Tibial nerve (tissue), 4 donors: ENCODE results near the gene CDC42BPG. TPM values are rescaled to one million over a fixed set of nuclear protein-coding genes. Genes with fewer than 3 reads are reported as not detected.

Experiments used
- DNase-seq, 2 donors: peaks; one replicate each; pipeline ENCODE4 v3.0.0-alpha.2; 2019; ENCODE audit warnings: low spot score in 2 of 2
- H3K27ac ChIP-seq, 4 donors: fragments of 200-600 bp; sonication (generic) in 3 of 4; one replicate each; pipeline ENCODE4 v1.5.1; 2017 to 2019; ENCODE audit warnings: mild to moderate bottlenecking in 1 of 4
- H3K27me3 ChIP-seq, 2 donors: fragments of 200-600 bp; sonication (generic) in 1 of 2; one replicate each; pipeline versions ENCODE4 v1.5.1 to v1.6.0; 2017 to 2019
- H3K36me3 ChIP-seq, 3 donors: fragments of 200-600 bp; sonication (generic); one replicate each; pipeline ENCODE4 v1.5.1; 2018 to 2019
- H3K4me1 ChIP-seq, 4 donors: fragments of 200-600 bp; sonication (generic) in 3 of 4; one replicate each; pipeline ENCODE4 v1.5.1; 2017 to 2019
- H3K4me3 ChIP-seq, 4 donors: fragments of 200-600 bp; sonication (generic) in 3 of 4; one replicate each; pipeline ENCODE4 v1.5.1; 2017 to 2019; ENCODE audit warnings: mild to moderate bottlenecking in 1 of 4, moderate library complexity in 1 of 4
- H3K9me3 ChIP-seq, 4 donors: fragments of 200-600 bp; sonication (generic) in 3 of 4; one replicate each; pipeline ENCODE4 v1.5.1; 2017 to 2019
- EP300 ChIP-seq, 2 donors: sonication (generic); formaldehyde crosslinking; IDR thresholded peaks; one replicate each; pipeline ENCODE4 v1.6.1; 2017; ENCODE audit warnings: antibody characterized with exemption in 2 of 2, mild to moderate bottlenecking in 1 of 2
- POLR2A ChIP-seq, 2 donors: fragments of 450-650 bp; IDR thresholded peaks; one replicate each; pipeline ENCODE4 v1.6.1; 2017; ENCODE audit warnings: antibody characterized with exemption in 2 of 2, mild to moderate bottlenecking in 2 of 2, moderate library complexity in 2 of 2
- WGBS, 2 donors: methylation state at CpG; one replicate each; pipeline ENCODE4 v1.1.5; 2018; 5-methylcytosine and 5-hydroxymethylcytosine counted together
- total RNA-seq, 4 donors: library from RNA; depleted of rRNA; stranded (reverse); fragments of >200 nt; gene quantifications; one replicate each; pipeline ENCODE4 v1.1.0, GENCODE V29; 2016
- TF ChIP-seq, protein P1 (sequence below), 5 experiments: fragments of 200-600 bp in 3 of 5; fragments of 450-650 bp in 2 of 5; sonication (generic) in 3 of 5; IDR thresholded peaks; one replicate each; pipeline ENCODE4 v1.5.1; 2016 to 2019; ENCODE audit warnings: antibody characterized with exemption in 5 of 5, mild to moderate bottlenecking in 3 of 5, moderate library complexity in 2 of 5

CDC42BPG gene
- total RNA-seq, 4 donors from 2014 or later: under 0.01 to 0.30 (median 0.21) TPM; not detected in 1

GRCh38 chr11:64891880-64892279 lies 47.4 kb upstream of the CDC42BPG start:
- H3K27ac ChIP-seq: peak overlapping the region in 1 of 4 donors; percentile 74

GRCh38 chr11:64891215-64891848 lies 46.9 kb upstream of the CDC42BPG start:
- 80 to 91% methylated on average over 21 to 22 of the region's 25 CpGs for WGBS, 2 donors
- peaks cover 0 to 24% (median 6%) of the 10 kb centered on the region in 4 donors for H3K4me1 ChIP-seq
- no peak for DNase-seq
- peaks cover 0 to 19% (median 0%) of the 10 kb centered on the region in 3 donors for H3K36me3 ChIP-seq
- TF ChIP-seq POLR2A (IDR thresholded peaks at IDR 0.05) (no peak), EP300 (IDR thresholded peaks at IDR 0.05) (no peak)
- TF ChIP-seq, protein P1, sequence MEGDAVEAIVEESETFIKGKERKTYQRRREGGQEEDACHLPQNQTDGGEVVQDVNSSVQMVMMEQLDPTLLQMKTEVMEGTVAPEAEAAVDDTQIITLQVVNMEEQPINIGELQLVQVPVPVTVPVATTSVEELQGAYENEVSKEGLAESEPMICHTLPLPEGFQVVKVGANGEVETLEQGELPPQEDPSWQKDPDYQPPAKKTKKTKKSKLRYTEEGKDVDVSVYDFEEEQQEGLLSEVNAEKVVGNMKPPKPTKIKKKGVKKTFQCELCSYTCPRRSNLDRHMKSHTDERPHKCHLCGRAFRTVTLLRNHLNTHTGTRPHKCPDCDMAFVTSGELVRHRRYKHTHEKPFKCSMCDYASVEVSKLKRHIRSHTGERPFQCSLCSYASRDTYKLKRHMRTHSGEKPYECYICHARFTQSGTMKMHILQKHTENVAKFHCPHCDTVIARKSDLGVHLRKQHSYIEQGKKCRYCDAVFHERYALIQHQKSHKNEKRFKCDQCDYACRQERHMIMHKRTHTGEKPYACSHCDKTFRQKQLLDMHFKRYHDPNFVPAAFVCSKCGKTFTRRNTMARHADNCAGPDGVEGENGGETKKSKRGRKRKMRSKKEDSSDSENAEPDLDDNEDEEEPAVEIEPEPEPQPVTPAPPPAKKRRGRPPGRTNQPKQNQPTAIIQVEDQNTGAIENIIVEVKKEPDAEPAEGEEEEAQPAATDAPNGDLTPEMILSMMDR (IDR thresholded peaks at IDR 0.05): no peak
- H3K27ac ChIP-seq: peak overlapping the region in 1 of 4 donors; percentile 74
- H3K27me3 ChIP-seq: no peaks in the 10 kb centered on the region
- H3K9me3 ChIP-seq: no peaks in the 10 kb centered on the region
- peak overlapping the region in 1 of 4 donors; percentile 27 for H3K4me3 ChIP-seq

More at GRCh38 chr11:64891880-64892279, 47.4 kb upstream of the CDC42BPG start:
- TF ChIP-seq POLR2A (IDR thresholded peaks at IDR 0.05) (no peak), EP300 (IDR thresholded peaks at IDR 0.05) (no peak)
- TF ChIP-seq, protein P1 (IDR thresholded peaks at IDR 0.05): no peak
- Histone ChIP-seq H3K9me3 (no peaks in the 10 kb centered on the region), H3K4me1 (peaks cover 0 to 24% (median 6%) of the 10 kb centered on the region in 4 donors), H3K4me3 (peak overlapping the region in 1 of 4 donors; percentile 26), H3K27me3 (no peaks in the 10 kb centered on the region), H3K36me3 (peaks cover 0 to 25% (median 0%) of the 10 kb centered on the region in 3 donors)
- no peak for DNase-seq
- WGBS, 2 donors: 74 to 79% methylated on average over 5 of the region's 5 CpGs

DNA sequence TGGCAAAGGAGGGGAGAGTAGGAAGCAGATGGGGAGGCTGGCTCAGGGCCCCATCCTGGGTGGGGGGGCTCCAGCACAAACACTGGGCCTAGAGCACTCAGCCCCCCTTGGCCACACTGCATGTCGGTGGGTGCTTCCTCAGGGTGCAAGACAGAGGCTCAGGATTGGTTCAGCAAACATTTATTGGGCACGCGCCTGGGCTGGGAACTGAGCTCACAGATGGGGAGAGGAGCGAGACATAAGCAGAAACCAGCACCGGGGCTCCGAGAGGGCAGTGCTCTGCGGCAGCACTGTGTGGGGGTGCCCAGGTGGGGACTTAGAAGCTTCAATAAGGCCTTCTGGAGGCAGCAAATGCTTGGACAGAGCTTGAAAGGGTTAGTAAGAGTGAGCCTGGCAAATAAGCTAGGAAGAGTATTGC lies 46.1 kb upstream of the CDC42BPG start:
- no peaks in the 10 kb centered on the region for H3K9me3 ChIP-seq
- TF ChIP-seq, protein P1 (IDR thresholded peaks at IDR 0.05): no peak
- TF ChIP-seq EP300 (IDR thresholded peaks at IDR 0.05): no peak
- TF ChIP-seq POLR2A (IDR thresholded peaks at IDR 0.05): no peak
- 83 to 89% methylated on average over 7 of the region's 7 CpGs for WGBS, 2 donors
- H3K27ac ChIP-seq: peak overlapping the region in 1 of 4 donors; percentile 74
- H3K27me3 ChIP-seq: no peaks in the 10 kb centered on the region
- DNase-seq: no peak
- peaks cover 0 to 24% (median 6%) of the 10 kb centered on the region in 4 donors for H3K4me1 ChIP-seq
- peaks cover 0 to 11% (median 0%) of the 10 kb centered on the region in 3 donors for H3K36me3 ChIP-seq
- H3K4me3 ChIP-seq: peak overlapping the region in 1 of 4 donors; percentile 27

- Histone ChIP-seq H3K9me3 (no peaks in the 10 kb centered on the region), H3K4me1 (peaks cover 0 to 14% (median 6%) of the 10 kb centered on the region in 4 donors), H3K27ac (peak overlapping the region in 1 of 4 donors; percentile 74), H3K36me3 (no peaks in the 10 kb centered on the region), H3K27me3 (no peaks in the 10 kb centered on the region), H3K4me3 (no peak overlapping the region)
- DNase-seq: no peak
- TF ChIP-seq POLR2A (IDR thresholded peaks at IDR 0.05): no peak
- TF ChIP-seq, protein P1 (IDR thresholded peaks at IDR 0.05): no peak
- TF ChIP-seq EP300 (IDR thresholded peaks at IDR 0.05): no peak
- WGBS, 2 donors: 66 to 78% methylated on average over 8 to 9 of the region's 9 CpGs
Observed at GRCh38 chr11:64888729-64889511, 44.5 kb upstream of the CDC42BPG start.

DNA sequence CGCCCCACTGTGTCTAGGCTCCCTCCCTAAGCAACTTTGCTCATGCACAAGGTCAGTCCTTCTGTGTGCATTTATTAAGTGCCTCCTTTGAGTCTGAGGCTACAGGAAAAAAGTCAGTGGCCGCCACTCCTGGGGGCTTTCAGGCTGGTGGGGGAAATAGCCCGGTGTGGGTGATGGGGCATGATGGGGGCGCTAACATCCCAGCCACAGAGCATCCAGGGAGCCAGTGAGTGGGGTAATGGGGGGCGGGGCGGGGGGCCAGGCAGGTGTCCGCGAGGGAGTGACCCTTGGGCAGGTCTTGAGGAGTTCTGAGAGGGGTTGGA lies 43.9 kb upstream of the CDC42BPG start:
- no peak for TF ChIP-seq EP300 (IDR thresholded peaks at IDR 0.05)
- TF ChIP-seq POLR2A (IDR thresholded peaks at IDR 0.05): no peak
- TF ChIP-seq, protein P1 (IDR thresholded peaks at IDR 0.05): no peak
- WGBS, 2 donors: 58 to 69% methylated on average over 8 of the region's 8 CpGs
- Histone ChIP-seq H3K4me3 (peak overlapping the region in 2 of 4 donors; percentile 27 to 38), H3K36me3 (no peaks in the 10 kb centered on the region), H3K4me1 (peaks cover 0 to 12% (median 6%) of the 10 kb centered on the region in 4 donors), H3K27ac (peak overlapping the region in 2 of 4 donors; percentile 59 to 80), H3K27me3 (no peaks in the 10 kb centered on the region), H3K9me3 (no peaks in the 10 kb centered on the region)
- no peak for DNase-seq
